ENCODE measurements around the gene SLC34A3. TPM values are rescaled to one million over a fixed set of nuclear protein-coding genes. Genes with fewer than 3 reads are reported as not detected.

The SLC34A3 gene
- total and polyA plus RNA-seq, 9 donors: 0.15 to 0.46 TPM; not detected in 7

GRCh38 chr9:137267933-137268355 is 37.2 kb downstream of the SLC34A3 start:
- 78 to 90% (median 88%) methylated on average over 6 of the region's 6 CpGs for WGBS, 3 donors
- Histone ChIP-seq H3K36me3 (no peaks in the 10 kb centered on the region), H3K4me1 (ENCODE audit: insufficient read depth) (peaks cover 6% of the 10 kb centered on the region), H3K27me3 (no peaks in the 10 kb centered on the region), H3K4me3 (no peak overlapping the region), H3K27ac (no peak overlapping the region), H3K9me3 (no peaks in the 10 kb centered on the region)
- intact Hi-C loops (cut with DNase I): no loop called here
- no peak for DNase-seq
- TF ChIP-seq CTCF (IDR thresholded peaks at IDR 0.05) (no peak), EP300 (IDR thresholded peaks at IDR 0.05) (no peak), POLR2A (IDR thresholded peaks at IDR 0.05) (no peak)

GRCh38 chr9:137268538-137269201 is 38.0 kb downstream of the SLC34A3 start:
- Histone ChIP-seq H3K27me3 (no peaks in the 10 kb centered on the region), H3K36me3 (no peaks in the 10 kb centered on the region), H3K27ac (no peak overlapping the region), H3K4me1 (ENCODE audit: insufficient read depth) (peaks cover 6% of the 10 kb centered on the region), H3K9me3 (no peaks in the 10 kb centered on the region), H3K4me3 (no peak overlapping the region)
- intact Hi-C loops (cut with DNase I): no loop called here
- WGBS, 3 donors: 73 to 78% (median 75%) methylated on average over 19 of the region's 19 CpGs
- no peak for DNase-seq
- TF ChIP-seq POLR2A (IDR thresholded peaks at IDR 0.05) (no peak), EP300 (IDR thresholded peaks at IDR 0.05) (no peak), CTCF (IDR thresholded peaks at IDR 0.05) (no peak)

GRCh38 chr9:137269231-137269772 is 38.6 kb downstream of the SLC34A3 start:
- TF ChIP-seq CTCF (IDR thresholded peaks at IDR 0.05): no peak
- TF ChIP-seq POLR2A (IDR thresholded peaks at IDR 0.05): no peak
- no peak for TF ChIP-seq EP300 (IDR thresholded peaks at IDR 0.05)
- intact Hi-C loops (cut with DNase I): no loop called here
- 26 to 36% (median 28%) methylated on average over 17 of the region's 17 CpGs for WGBS, 3 donors
- H3K4me1 ChIP-seq (ENCODE audit: insufficient read depth): peaks cover 6% of the 10 kb centered on the region
- DNase-seq: peak in 2 of 5 donors; percentile 19 to 56
- H3K4me3 ChIP-seq: no peak overlapping the region
- H3K27ac ChIP-seq: no peak overlapping the region
- no peaks in the 10 kb centered on the region for H3K27me3 ChIP-seq
- no peaks in the 10 kb centered on the region for H3K9me3 ChIP-seq
- H3K36me3 ChIP-seq: no peaks in the 10 kb centered on the region

GRCh38 chr9:137270929-137271695 is 40.4 kb downstream of the SLC34A3 start:
- H3K27ac ChIP-seq: no peak overlapping the region
- no peaks in the 10 kb centered on the region for H3K27me3 ChIP-seq
- WGBS, 3 donors: 85 to 90% (median 88%) methylated on average over 32 of the region's 32 CpGs
- H3K36me3 ChIP-seq: no peaks in the 10 kb centered on the region
- H3K9me3 ChIP-seq: no peaks in the 10 kb centered on the region
- DNase-seq: no peak
- TF ChIP-seq POLR2A (IDR thresholded peaks at IDR 0.05) (no peak), EP300 (IDR thresholded peaks at IDR 0.05) (no peak), CTCF (IDR thresholded peaks at IDR 0.05) (no peak)
- intact Hi-C loops (cut with DNase I): no loop called here
- H3K4me3 ChIP-seq: no peak overlapping the region
- H3K4me1 ChIP-seq (ENCODE audit: insufficient read depth): peaks cover 6% of the 10 kb centered on the region

Measured in ovary (tissue), 9 donors.